Progenitor cell of endocrine pancreas (in vitro differentiated cells): Measurements from ENCODE around the gene MMEL1. TPM values are rescaled to one million over a fixed set of nuclear protein-coding genes. Genes with fewer than 3 reads are reported as not detected.
"Not testable (repeated sequence)": the region's sequence is repeated elsewhere in the genome, so short reads cannot be mapped to it uniquely, and the experiment has no call there.

Source experiments
- DNase-seq: peaks from one replicate; pipeline ENCODE4 v3.0.0; 2021; ENCODE audit warnings: low spot score; ENCODE audit not compliant: unreplicated experiment
- H3K27ac Mint-ChIP-seq: 2 replicates; pipeline ENCODE4 v1.8.0; 2021; ENCODE audit warnings: mild to moderate bottlenecking, moderate library complexity, mixed read lengths
- H3K27me3 Mint-ChIP-seq: 2 replicates; pipeline ENCODE4 v1.8.0; 2021; ENCODE audit warnings: mixed read lengths
- H3K36me3 Mint-ChIP-seq: 2 replicates; pipeline ENCODE4 v1.8.0; 2022; ENCODE audit warnings: mixed read lengths; ENCODE audit not compliant: insufficient read depth
- H3K4me1 Mint-ChIP-seq: 2 replicates; pipeline ENCODE4 v1.8.0; 2021; ENCODE audit warnings: low read depth, mixed read lengths
- H3K4me3 Mint-ChIP-seq: 2 replicates; pipeline ENCODE4 v1.8.0; 2021; ENCODE audit warnings: low read depth, mild to moderate bottlenecking, moderate library complexity, mixed read lengths
- H3K9me3 Mint-ChIP-seq: 2 replicates; pipeline ENCODE4 v1.8.0; 2021; ENCODE audit warnings: low read depth, mixed read lengths
- total RNA-seq: library from RNA; stranded (reverse); gene quantifications from 2 replicates; pipeline ENCODE4 v1.2.1, GENCODE V29; 2021
- TF ChIP-seq, protein P1 (sequence below): fragments of 200-600 bp; sonication (generic); IDR thresholded peaks from one replicate; pipeline ENCODE4 v1.5.0; 2021; ENCODE audit warnings: antibody characterized with exemption, mild to moderate bottlenecking; ENCODE audit not compliant: unreplicated experiment

The MMEL1 gene
- total RNA-seq, 1 donor from 2014 or later = 0.93 TPM

- not testable (repeated sequence) for H3K27me3 Mint-ChIP-seq, DNase-seq, H3K4me3 Mint-ChIP-seq, H3K4me1 Mint-ChIP-seq, H3K27ac Mint-ChIP-seq
- peaks cover 33% of the 10 kb centered on the region for H3K9me3 Mint-ChIP-seq
- H3K36me3 Mint-ChIP-seq = peaks cover 12% of the 10 kb centered on the region
Measured at GRCh38 chr1:2652152-2652925, 19.5 kb upstream of the MMEL1 start.

- TF ChIP-seq, protein P1, sequence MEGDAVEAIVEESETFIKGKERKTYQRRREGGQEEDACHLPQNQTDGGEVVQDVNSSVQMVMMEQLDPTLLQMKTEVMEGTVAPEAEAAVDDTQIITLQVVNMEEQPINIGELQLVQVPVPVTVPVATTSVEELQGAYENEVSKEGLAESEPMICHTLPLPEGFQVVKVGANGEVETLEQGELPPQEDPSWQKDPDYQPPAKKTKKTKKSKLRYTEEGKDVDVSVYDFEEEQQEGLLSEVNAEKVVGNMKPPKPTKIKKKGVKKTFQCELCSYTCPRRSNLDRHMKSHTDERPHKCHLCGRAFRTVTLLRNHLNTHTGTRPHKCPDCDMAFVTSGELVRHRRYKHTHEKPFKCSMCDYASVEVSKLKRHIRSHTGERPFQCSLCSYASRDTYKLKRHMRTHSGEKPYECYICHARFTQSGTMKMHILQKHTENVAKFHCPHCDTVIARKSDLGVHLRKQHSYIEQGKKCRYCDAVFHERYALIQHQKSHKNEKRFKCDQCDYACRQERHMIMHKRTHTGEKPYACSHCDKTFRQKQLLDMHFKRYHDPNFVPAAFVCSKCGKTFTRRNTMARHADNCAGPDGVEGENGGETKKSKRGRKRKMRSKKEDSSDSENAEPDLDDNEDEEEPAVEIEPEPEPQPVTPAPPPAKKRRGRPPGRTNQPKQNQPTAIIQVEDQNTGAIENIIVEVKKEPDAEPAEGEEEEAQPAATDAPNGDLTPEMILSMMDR = no peak
- Mint-ChIP-seq H3K36me3 (peaks cover 12% of the 10 kb centered on the region), H3K4me1 (no peaks in the 10 kb centered on the region), H3K27ac (no peak overlapping the region), H3K27me3 (peaks cover 3% of the 10 kb centered on the region), H3K9me3 (peaks cover 38% of the 10 kb centered on the region), H3K4me3 (no peak overlapping the region)
- no peak for DNase-seq
Measured at GRCh38 chr1:2650967-2651645, 18.3 kb upstream of the MMEL1 start.

DNA sequence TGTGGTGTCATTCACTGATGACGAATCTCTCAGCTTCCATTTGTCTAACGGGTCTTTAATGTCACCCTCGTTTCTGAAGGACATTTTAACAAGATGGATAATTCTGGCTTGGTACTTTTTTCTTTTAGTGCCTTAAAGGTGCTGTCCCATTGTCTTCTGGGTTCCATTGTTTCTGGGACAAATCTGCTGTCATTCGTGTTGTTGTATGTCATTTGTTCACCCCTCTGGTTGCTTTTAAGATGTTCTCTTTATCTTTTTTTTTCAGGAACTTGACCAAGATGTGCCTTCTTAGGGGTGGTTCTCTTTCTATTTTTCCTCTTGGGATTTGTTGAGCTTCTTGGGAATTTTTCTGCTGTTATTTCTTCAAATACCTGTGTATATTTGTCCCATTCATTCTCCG is 14.0 kb upstream of the MMEL1 start:
- no peak for DNase-seq
- Mint-ChIP-seq H3K4me3 (no peak overlapping the region), H3K9me3 (peaks cover 10% of the 10 kb centered on the region), H3K36me3 (peaks cover 2% of the 10 kb centered on the region), H3K27ac (no peak overlapping the region), H3K27me3 (peaks cover 6% of the 10 kb centered on the region), H3K4me1 (peaks cover 3% of the 10 kb centered on the region)
- TF ChIP-seq, protein P1 = no peak

- Mint-ChIP-seq H3K4me1 (peaks cover 3% of the 10 kb centered on the region), H3K27me3 (peaks cover 6% of the 10 kb centered on the region), H3K4me3 (no peak overlapping the region), H3K9me3 (peaks cover 10% of the 10 kb centered on the region), H3K36me3 (peaks cover 2% of the 10 kb centered on the region), H3K27ac (no peak overlapping the region)
- no peak for DNase-seq
- TF ChIP-seq, protein P1 = no peak
Measured at GRCh38 chr1:2645776-2646175, 13.0 kb upstream of the MMEL1 start.

- DNase-seq = no peak
- Mint-ChIP-seq H3K36me3 (peaks cover 2% of the 10 kb centered on the region), H3K4me1 (peaks cover 3% of the 10 kb centered on the region), H3K4me3 (no peak overlapping the region), H3K9me3 (peaks cover 10% of the 10 kb centered on the region), H3K27ac (no peak overlapping the region), H3K27me3 (peaks cover 6% of the 10 kb centered on the region)
- TF ChIP-seq, protein P1 = no peak
Measured at GRCh38 chr1:2645143-2645542, 12.3 kb upstream of the MMEL1 start.
